Skeletal muscle tissue (tissue), 4 donors: ENCODE data around the gene CRADD. TPM values are rescaled to one million over a fixed set of nuclear protein-coding genes. Genes with fewer than 3 reads are reported as not detected.
"Not testable (repeated sequence)": the region's sequence is repeated elsewhere in the genome, so short reads cannot be mapped to it uniquely, and the experiment has no call there.

Experiments
- H3K27ac ChIP-seq: one replicate; pipeline ENCODE4 v1.7.0; 2013; ENCODE audit warnings: mild to moderate bottlenecking, low read depth, low read length, inconsistent platforms
- H3K27me3 ChIP-seq, 3 donors: one replicate each; pipeline ENCODE4 v1.7.0; 2013; ENCODE audit warnings: low read length in 3 of 3; ENCODE audit not compliant: control insufficient read depth in 3 of 3, insufficient read depth in 3 of 3
- H3K36me3 ChIP-seq, 3 donors: one replicate each; pipeline ENCODE4 v1.7.0; 2013; ENCODE audit warnings: low read length in 3 of 3; ENCODE audit not compliant: control insufficient read depth in 3 of 3, insufficient read depth in 3 of 3
- H3K4me1 ChIP-seq, 3 donors: one replicate each; pipeline ENCODE4 v1.7.0; 2013; ENCODE audit warnings: low read length in 3 of 3, mild to moderate bottlenecking in 3 of 3; ENCODE audit not compliant: control insufficient read depth in 3 of 3, insufficient read depth in 3 of 3
- H3K4me3 ChIP-seq, 3 donors: one replicate each; pipeline ENCODE4 v1.7.0; 2013; ENCODE audit warnings: low read length in 3 of 3
- H3K9ac ChIP-seq, 3 donors: one replicate each; pipeline ENCODE4 v1.7.0; 2013; ENCODE audit warnings: low read length in 3 of 3, mild to moderate bottlenecking in 3 of 3, moderate library complexity in 2 of 3, low read depth in 1 of 3
- H3K9me3 ChIP-seq, 3 donors: one replicate each; pipeline ENCODE4 v1.7.0; 2013; ENCODE audit warnings: low read length in 3 of 3; ENCODE audit not compliant: control insufficient read depth in 3 of 3
- total RNA-seq: library from RNA; depleted of rRNA; stranded (reverse); fragments of >200 nt; gene quantifications from one replicate; pipeline ENCODE4 v1.2.3, GENCODE V29; 2014
- donor health status: Osteomylitis.

CRADD gene
- total RNA-seq, 1 donor from 2014 or later, result 18.3 TPM

- Histone ChIP-seq H3K4me3 (no peak overlapping the region), H3K27me3 (no peaks in the 10 kb centered on the region), H3K9ac (no peak overlapping the region), H3K9me3 (peaks cover 0 to 12% (median 1%) of the 10 kb centered on the region in 3 donors), H3K4me1 (peaks cover 0 to 3% (median 0%) of the 10 kb centered on the region in 3 donors), H3K36me3 (no peaks in the 10 kb centered on the region), H3K27ac (no peak overlapping the region)
Measured at GRCh38 chr12:93870020-93870795, 193.0 kb downstream of the CRADD start.

- H3K27me3 ChIP-seq, H3K36me3 ChIP-seq, H3K27ac ChIP-seq, H3K9me3 ChIP-seq, H3K9ac ChIP-seq, H3K4me1 ChIP-seq: not testable (repeated sequence)
- H3K4me3 ChIP-seq, result peak overlapping the region in 1 of 3 donors; percentile 11
Measured at GRCh38 chr12:93871566-93871965, 194.4 kb downstream of the CRADD start.

GRCh38 chr12:93873561-93873960, 196.4 kb downstream of the CRADD start:
- Histone ChIP-seq H3K36me3 (peaks cover 0 to 2% (median 0%) of the 10 kb centered on the region in 3 donors), H3K27ac (no peak overlapping the region), H3K9me3 (peaks cover 0 to 9% (median 1%) of the 10 kb centered on the region in 3 donors), H3K4me3 (no peak overlapping the region), H3K4me1 (peaks cover 0 to 2% (median 0%) of the 10 kb centered on the region in 3 donors), H3K27me3 (no peaks in the 10 kb centered on the region), H3K9ac (no peak overlapping the region)

GRCh38 chr12:93875157-93875556, 198.0 kb downstream of the CRADD start:
- H3K9me3 ChIP-seq, result peaks cover 0 to 9% (median 1%) of the 10 kb centered on the region in 3 donors
- H3K4me1 ChIP-seq, result peaks cover 0 to 6% (median 4%) of the 10 kb centered on the region in 3 donors
- no peak overlapping the region for H3K4me3 ChIP-seq
- H3K27ac ChIP-seq, result no peak overlapping the region
- peaks cover 0 to 2% (median 0%) of the 10 kb centered on the region in 3 donors for H3K36me3 ChIP-seq
- no peak overlapping the region for H3K9ac ChIP-seq
- no peaks in the 10 kb centered on the region for H3K27me3 ChIP-seq

GRCh38 chr12:93876360-93876759, 199.2 kb downstream of the CRADD start:
- Histone ChIP-seq H3K9me3 (peaks cover 0 to 9% (median 1%) of the 10 kb centered on the region in 3 donors), H3K9ac (no peak overlapping the region), H3K4me1 (peaks cover 0 to 6% (median 4%) of the 10 kb centered on the region in 3 donors), H3K4me3 (no peak overlapping the region), H3K27me3 (no peaks in the 10 kb centered on the region), H3K27ac (no peak overlapping the region), H3K36me3 (peaks cover 0 to 2% (median 0%) of the 10 kb centered on the region in 3 donors)

GRCh38 chr12:93877446-93877845, 200.3 kb downstream of the CRADD start:
- Histone ChIP-seq H3K9me3 (peaks cover 0 to 1% (median 1%) of the 10 kb centered on the region in 3 donors), H3K9ac (no peak overlapping the region)

GRCh38 chr12:93879476-93880421, 202.6 kb downstream of the CRADD start:
- no peak overlapping the region for H3K27ac ChIP-seq

More at GRCh38 chr12:93877446-93877845, 200.3 kb downstream of the CRADD start:
- Histone ChIP-seq H3K27ac (no peak overlapping the region), H3K27me3 (no peaks in the 10 kb centered on the region), H3K4me1 (peaks cover 0 to 6% (median 4%) of the 10 kb centered on the region in 3 donors), H3K4me3 (no peak overlapping the region), H3K36me3 (peaks cover 0 to 2% (median 0%) of the 10 kb centered on the region in 3 donors)

GRCh38 chr12:93880853-93881522, 203.8 kb downstream of the CRADD start:
- peaks cover 0 to 2% (median 0%) of the 10 kb centered on the region in 3 donors for H3K36me3 ChIP-seq
- no peaks in the 10 kb centered on the region for H3K27me3 ChIP-seq
- no peak overlapping the region for H3K4me3 ChIP-seq
- H3K27ac ChIP-seq, result no peak overlapping the region
- no peaks in the 10 kb centered on the region for H3K9me3 ChIP-seq
- no peak overlapping the region for H3K9ac ChIP-seq
- H3K4me1 ChIP-seq, result peaks cover 0 to 6% (median 4%) of the 10 kb centered on the region in 3 donors

More at GRCh38 chr12:93879476-93880421, 202.6 kb downstream of the CRADD start:
- Histone ChIP-seq H3K9ac (no peak overlapping the region), H3K9me3 (no peaks in the 10 kb centered on the region), H3K4me1 (peaks cover 0 to 6% (median 4%) of the 10 kb centered on the region in 3 donors), H3K4me3 (no peak overlapping the region), H3K36me3 (peaks cover 0 to 2% (median 0%) of the 10 kb centered on the region in 3 donors), H3K27me3 (no peaks in the 10 kb centered on the region)

GRCh38 chr12:93882763-93883162, 205.6 kb downstream of the CRADD start:
- Histone ChIP-seq H3K4me3 (no peak overlapping the region), H3K4me1 (peaks cover 0 to 6% (median 4%) of the 10 kb centered on the region in 3 donors), H3K9ac (no peak overlapping the region), H3K27ac (no peak overlapping the region), H3K27me3 (no peaks in the 10 kb centered on the region), H3K36me3 (no peaks in the 10 kb centered on the region), H3K9me3 (no peaks in the 10 kb centered on the region)
